ENCODE data around the gene THADA.
A peak's percentile ranks its signal among the peaks of the same experiment; 100 is the strongest.

The THADA gene

DNA sequence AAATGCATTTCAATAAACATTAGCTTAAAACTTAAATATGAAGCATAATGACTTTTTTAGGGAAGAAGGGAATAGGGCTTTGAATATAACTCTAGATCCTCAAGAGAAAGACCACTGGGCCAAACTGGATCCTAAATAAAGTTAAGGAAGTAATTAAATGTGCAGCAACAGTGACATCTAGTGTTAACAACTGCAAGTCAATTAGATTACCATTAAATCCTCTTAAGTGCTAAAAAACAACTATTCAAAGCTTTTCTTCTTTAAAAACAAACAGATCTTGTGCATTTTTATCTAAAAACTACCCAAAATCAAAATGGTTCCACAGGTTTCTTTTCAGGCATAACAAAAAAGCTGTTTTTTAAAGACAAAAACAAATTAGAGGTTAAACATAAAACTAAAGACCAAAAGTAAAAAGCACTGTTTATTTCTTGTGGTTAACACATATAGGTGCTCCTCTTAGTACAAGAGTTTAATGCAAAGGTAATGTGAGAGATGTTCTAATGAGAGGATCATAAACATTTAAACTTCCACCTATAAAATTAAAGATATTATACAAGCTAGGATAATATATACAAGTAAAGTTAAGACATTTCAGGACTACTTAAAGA lies 111.4 kb downstream of the THADA start:
- TF ChIP-seq, protein P1, sequence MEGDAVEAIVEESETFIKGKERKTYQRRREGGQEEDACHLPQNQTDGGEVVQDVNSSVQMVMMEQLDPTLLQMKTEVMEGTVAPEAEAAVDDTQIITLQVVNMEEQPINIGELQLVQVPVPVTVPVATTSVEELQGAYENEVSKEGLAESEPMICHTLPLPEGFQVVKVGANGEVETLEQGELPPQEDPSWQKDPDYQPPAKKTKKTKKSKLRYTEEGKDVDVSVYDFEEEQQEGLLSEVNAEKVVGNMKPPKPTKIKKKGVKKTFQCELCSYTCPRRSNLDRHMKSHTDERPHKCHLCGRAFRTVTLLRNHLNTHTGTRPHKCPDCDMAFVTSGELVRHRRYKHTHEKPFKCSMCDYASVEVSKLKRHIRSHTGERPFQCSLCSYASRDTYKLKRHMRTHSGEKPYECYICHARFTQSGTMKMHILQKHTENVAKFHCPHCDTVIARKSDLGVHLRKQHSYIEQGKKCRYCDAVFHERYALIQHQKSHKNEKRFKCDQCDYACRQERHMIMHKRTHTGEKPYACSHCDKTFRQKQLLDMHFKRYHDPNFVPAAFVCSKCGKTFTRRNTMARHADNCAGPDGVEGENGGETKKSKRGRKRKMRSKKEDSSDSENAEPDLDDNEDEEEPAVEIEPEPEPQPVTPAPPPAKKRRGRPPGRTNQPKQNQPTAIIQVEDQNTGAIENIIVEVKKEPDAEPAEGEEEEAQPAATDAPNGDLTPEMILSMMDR (IDR thresholded peaks at IDR 0.05): peak; percentile 41; the same call in 1 of the 2 replicates

DNA sequence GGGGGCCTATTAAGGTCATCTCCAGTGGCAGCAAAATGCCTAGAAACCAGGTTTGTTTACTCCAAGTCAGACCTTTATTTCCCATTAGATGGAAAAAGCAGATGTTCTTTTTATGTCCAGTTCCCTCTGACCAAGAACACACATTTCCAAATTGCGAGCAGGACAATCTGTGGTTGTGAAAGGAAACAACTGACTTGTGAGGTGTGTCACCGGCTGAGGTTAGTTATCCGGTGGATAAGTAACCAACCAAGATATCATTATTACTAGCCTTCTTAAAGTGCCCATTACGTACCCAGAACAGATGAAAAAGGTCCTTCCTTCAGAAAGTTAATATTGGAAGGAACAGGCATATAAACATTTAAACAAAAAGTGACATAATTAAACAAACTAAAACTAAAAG lies 112.9 kb downstream of the THADA start:
- TF ChIP-seq, protein P1 (IDR thresholded peaks at IDR 0.05): no peak

DNA sequence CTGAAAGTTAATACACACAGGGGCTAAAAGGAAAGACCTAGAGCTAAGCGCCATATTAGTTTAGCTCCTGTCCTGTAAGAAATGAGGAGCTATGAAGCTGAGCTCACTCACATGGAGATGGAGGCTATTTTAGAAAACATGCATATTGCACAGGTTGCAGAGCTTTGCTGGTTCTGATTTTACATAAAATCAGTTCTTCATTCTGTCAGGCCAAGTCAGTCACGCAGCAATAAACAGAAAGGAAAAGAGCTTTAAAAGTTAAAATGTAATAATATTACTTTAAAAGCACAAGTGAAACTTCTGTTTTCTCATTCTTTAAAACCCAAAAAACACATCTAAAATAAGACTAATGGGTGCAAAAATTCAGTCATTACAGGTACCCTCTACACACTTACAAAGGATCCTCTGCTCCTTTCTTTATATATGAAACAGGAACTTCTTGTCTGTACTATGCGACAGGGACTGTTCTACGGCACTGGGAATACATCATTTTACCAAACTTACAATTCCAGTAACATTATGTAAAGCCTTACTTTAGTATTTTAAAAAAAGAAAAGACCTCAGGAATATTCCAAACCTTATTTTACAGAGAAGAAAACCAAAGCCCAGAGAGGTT lies 113.8 kb downstream of the THADA start:
- TF ChIP-seq, protein P1 (IDR thresholded peaks at IDR 0.05): no peak

DNA sequence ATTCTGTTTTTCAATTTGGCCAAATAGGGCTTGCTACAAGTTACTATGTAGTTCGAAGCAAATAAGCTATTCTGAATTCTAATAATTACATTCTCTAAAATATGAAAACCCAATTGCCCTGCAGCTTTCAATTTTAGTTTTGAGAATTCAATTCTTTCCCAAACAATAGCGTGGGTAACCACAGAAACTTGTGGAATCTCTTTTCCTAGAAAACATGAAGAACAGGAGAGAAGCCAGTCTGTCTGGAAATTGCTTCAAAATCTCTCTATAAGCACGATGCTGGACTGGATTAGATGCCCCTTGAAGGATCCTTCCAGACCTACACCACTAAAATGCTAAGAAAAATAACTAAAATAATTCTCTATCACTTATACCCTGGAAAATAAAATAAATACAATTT lies 115.0 kb downstream of the THADA start:
- TF ChIP-seq, protein P1 (IDR thresholded peaks at IDR 0.05): no peak

DNA sequence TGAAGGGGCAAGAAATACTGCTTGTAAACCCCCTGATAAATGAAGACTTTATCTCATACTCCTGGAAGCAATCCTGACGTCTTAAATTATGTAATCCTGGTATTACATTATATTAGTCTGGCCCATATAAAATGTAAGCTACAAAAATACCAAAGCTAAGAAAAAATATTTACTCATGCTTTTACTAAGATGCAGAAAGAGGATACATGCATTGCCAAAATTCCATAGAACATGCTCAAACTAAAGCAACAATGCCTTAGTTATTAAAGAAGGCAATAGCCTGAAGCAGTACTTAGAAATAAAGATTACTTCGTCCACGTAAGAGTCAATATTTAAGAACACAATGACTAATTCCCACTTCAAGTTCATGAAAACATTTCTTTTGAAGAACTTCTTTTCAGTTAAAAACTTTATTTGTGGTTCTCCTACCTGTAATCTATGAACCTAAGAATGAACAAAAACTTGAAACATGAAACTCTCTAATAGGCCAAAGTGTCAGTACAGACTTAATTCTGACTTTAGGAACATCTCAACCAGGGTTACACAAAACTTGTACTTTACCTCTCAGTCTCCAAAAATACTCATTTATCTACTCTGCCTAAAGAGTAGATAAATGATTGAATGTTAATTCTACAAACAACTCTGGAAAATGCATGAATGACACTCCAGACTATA lies 117.3 kb downstream of the THADA start:
- TF ChIP-seq, protein P1 (IDR thresholded peaks at IDR 0.05): no peak

DNA sequence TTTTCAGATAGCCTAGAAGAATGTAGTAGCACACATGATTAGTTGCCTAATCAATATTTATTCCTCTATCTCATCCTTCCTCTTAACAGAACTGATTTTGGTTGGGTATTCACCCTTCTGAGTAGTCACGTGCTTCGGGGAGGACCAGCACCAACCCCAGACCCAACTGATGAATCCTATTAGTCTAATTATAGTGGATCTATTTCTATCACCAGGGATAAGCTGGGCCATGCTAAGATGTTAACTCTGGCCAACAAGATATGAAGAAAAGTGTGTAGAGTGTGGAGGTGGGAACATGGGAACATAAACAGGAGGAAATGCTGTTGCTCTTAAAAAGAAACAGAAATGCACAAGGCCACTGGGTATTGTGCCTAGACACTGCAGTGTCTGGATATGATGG lies 119.9 kb downstream of the THADA start:
- TF ChIP-seq, protein P1 (IDR thresholded peaks at IDR 0.05): no peak

DNA sequence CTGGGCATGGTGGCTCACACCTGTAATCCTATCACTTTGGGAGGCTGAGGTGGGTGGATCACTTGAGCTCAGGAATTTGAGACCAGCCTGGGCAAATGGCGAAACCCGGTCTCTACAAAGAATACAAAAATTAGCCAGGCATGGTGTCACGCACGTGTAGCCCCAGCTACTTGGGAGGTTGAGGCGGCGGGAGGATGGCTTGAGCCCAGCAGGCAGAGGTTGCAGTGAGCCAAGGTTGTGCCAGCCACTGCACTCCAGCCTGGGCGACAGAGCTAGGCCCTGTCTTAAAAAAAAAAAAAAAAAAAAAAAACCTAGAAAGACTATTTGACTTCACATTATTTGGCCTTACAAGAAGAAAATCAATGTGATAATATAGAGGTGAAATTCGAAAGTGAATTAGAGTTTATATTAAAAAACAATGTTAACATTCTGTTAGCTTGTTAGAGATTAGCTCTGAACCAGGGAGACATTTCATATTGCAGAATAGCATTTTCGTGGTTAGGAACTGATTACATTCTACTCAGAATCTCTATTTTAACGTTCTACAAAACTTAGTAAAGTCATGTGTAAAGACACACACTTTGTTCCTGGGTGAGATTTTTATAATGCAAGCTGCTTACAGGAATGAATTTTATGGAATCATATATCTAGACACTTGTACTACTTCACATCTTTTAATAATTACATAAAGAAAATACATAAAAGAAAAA lies 120.5 kb downstream of the THADA start:
- TF ChIP-seq, protein P1 (IDR thresholded peaks at IDR 0.05): no peak

Measured in LNCAP (cell line).